NCI-H345 (cell line): Measurements from ENCODE around the gene PPIE.

ENCODE experiments used
- DNase-seq: peaks from one replicate; lab custom pipeline; 2025; lab: John Stamatoyannopoulos, UW

The PPIE gene

DNA sequence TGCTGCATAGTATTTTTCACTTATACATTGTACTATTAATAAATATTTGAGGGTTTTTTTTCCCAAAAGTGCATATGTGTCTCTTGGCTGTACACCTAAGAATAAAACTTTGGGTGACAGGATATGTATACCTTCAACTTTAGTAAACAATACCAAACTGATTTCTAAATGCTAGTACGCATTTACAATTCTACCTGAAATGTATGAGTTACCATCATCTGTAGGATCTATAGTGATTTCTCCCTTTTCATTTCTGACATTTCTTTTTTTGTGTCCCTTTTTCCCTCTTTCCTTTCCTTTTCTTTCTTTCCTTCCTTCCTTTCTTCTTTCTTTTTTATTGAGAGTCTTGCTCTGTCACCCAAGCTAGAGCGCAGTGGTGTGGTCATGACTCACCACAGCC lies 66.7 kb downstream of the PPIE start:
- DNase-seq: no peak

DNA sequence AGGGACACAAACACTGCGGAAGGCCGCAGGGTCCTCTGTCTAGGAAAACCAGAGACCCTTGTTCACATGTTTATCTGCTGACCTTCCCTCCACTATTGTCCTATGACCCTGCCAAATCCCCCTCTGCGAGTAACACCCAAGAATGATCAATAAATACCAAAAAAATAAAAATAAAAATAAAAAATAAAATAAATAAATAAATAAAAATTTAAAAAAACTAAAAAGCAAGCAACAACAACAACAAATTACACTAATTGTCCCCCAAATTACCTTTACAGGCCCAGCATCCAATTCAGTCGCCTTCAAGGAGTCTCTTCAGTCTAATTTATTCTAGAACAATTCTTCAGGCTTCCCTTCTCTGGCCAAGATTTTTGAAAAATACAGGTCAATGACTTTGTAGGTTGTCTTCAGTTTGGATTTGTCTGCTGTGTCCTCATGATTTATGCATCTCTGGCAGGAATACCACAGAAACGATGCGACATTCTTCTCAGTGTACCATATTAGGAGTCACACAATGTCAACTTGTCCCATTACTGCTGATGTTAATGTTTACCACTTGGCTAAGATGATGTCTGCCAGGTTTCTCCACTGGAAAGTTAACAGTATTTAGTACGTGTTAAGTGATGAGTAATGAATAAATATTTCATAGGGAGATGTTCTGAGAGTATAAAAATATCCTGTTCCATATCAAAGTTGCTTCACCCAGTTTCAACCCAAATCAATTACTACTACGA lies 70.3 kb downstream of the PPIE start:
- DNase-seq: no peak

DNA sequence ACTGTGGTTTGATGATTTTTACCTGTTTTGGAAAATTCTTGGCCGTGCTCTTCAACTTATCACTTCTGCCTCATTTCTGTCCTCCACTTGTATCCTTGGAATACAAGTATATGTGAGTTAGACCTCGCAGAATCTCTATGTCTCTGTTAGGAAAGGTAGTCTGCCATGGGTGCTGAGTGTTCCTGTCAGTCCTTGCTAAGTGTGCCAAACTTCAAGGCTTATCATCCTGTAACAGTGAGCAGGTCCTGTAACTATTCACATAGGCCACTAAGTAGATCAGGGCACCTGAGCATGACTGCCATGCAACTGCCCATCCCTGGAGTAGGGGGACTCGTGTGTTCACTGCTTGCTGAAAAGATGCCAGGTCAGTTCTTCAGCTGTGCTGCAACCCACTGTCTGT lies 74.2 kb downstream of the PPIE start:
- DNase-seq: no peak
